GM23338 (cell line): ENCODE data around the gene KCNMA1. TPM values are rescaled to one million over a fixed set of nuclear protein-coding genes. Genes with fewer than 3 reads are reported as not detected.
A peak's percentile ranks its signal among the peaks of the same experiment; 100 is the strongest.

ENCODE experiments used
- ATAC-seq: fragments of 200-7000 bp; cut with Tn5 transposase; 3 replicates; pipeline ENCODE4 v1.9.1; 2020
- DNase-seq: peaks from one replicate; pipeline ENCODE4 v3.0.0-alpha.2; 2015; ENCODE audit warnings: low spot score
- H2AFZ ChIP-seq: fragments of 200-600 bp; sonication (generic); 2 replicates; pipeline ENCODE4 v1.8.0; 2016; ENCODE audit warnings: antibody characterized with exemption, mild to moderate bottlenecking, moderate library complexity
- H3F3A ChIP-seq: fragments of 200-600 bp; sonication (generic); replicated peaks from 2 replicates; pipeline ENCODE4 v1.8.0; 2017; ENCODE audit warnings: antibody characterized with exemption, mixed run types, low read depth
- H3K27ac ChIP-seq: fragments of 200-600 bp; sonication (generic); 2 replicates; pipeline ENCODE4 v1.6.1; 2016; ENCODE audit warnings: low read depth
- H3K27me3 ChIP-seq: fragments of 200-600 bp; sonication (generic); 2 replicates; pipeline ENCODE4 v1.8.0; 2016; ENCODE audit warnings: mild to moderate bottlenecking, mixed run types, moderate library complexity; ENCODE audit not compliant: insufficient read depth
- H3K36me3 ChIP-seq: fragments of 200-600 bp; sonication (generic); 2 replicates; pipeline ENCODE4 v1.8.0; 2016; ENCODE audit warnings: mild to moderate bottlenecking; ENCODE audit not compliant: insufficient read depth
- H3K4me1 ChIP-seq: fragments of 200-600 bp; sonication (generic); 2 replicates; pipeline ENCODE4 v1.8.0; 2016; ENCODE audit warnings: mild to moderate bottlenecking, moderate library complexity; ENCODE audit not compliant: insufficient read depth
- H3K4me2 ChIP-seq: fragments of 200-600 bp; sonication (generic); 2 replicates; pipeline ENCODE4 v1.7.1; 2017; ENCODE audit warnings: mixed run types
- H3K4me3 ChIP-seq: fragments of 200-600 bp; sonication (generic); 2 replicates; pipeline ENCODE4 v1.6.1; 2016; ENCODE audit warnings: mixed run types
- H3K79me2 ChIP-seq: fragments of 200-600 bp; sonication (generic); replicated peaks from 2 replicates; pipeline ENCODE4 v1.8.0; 2017; ENCODE audit warnings: mild to moderate bottlenecking; ENCODE audit not compliant: insufficient read depth
- H3K9me2 ChIP-seq: fragments of 200-600 bp; sonication (generic); 2 replicates; pipeline ENCODE4 v1.8.0; 2017; ENCODE audit not compliant: insufficient read depth
- H4K20me1 ChIP-seq: fragments of 200-600 bp; sonication (generic); replicated peaks from 2 replicates; pipeline ENCODE4 v1.8.0; 2017; ENCODE audit warnings: mild to moderate bottlenecking; ENCODE audit not compliant: insufficient read depth
- H3K27ac Mint-ChIP-seq: 2 replicates; pipeline ENCODE4 v1.8.0; 2020; ENCODE audit warnings: inconsistent platforms, mild to moderate bottlenecking, moderate library complexity, mixed read lengths
- H3K27me3 Mint-ChIP-seq: 3 replicates; pipeline ENCODE4 v1.8.0; 2022; ENCODE audit warnings: low read depth, mild to moderate bottlenecking, moderate library complexity, mixed read lengths, inconsistent platforms; ENCODE audit not compliant: insufficient read depth, poor library complexity
- H3K36me3 Mint-ChIP-seq: 3 replicates; pipeline ENCODE4 v1.8.0; 2021; ENCODE audit warnings: low read depth, mild to moderate bottlenecking, inconsistent platforms, moderate library complexity, mixed read lengths
- H3K4me1 Mint-ChIP-seq: 3 replicates; pipeline ENCODE4 v1.8.0; 2020; ENCODE audit warnings: mild to moderate bottlenecking, inconsistent platforms, mixed read lengths
- H3K4me3 Mint-ChIP-seq: 3 replicates; pipeline ENCODE4 v1.8.0; 2021; ENCODE audit warnings: moderate library complexity, mild to moderate bottlenecking, inconsistent platforms, mixed read lengths
- H3K9me3 Mint-ChIP-seq: 3 replicates; pipeline ENCODE4 v1.8.0; 2020; ENCODE audit warnings: moderate library complexity, mild to moderate bottlenecking, inconsistent platforms, mixed read lengths
- CREB1 ChIP-seq: fragments of 250-450 bp; sonication (Bioruptor Pico); IDR thresholded peaks from 2 replicates; pipeline ENCODE4 v1.5.0; 2020; ENCODE audit warnings: low read depth, mild to moderate bottlenecking, moderate library complexity
- CTCF ChIP-seq, 2 experiments: fragments of 200-600 bp in 1 of 2; sonication (generic) in 1 of 2; conservative IDR thresholded peaks; 2 replicates each; pipeline versions ENCODE4 v1.5.1 to v1.6.1; 2016 to 2017; ENCODE audit warnings: antibody characterized with exemption in 2 of 2, low read depth in 2 of 2, mild to moderate bottlenecking in 2 of 2, moderate library complexity in 1 of 2
- ETS1 ChIP-seq: IDR thresholded peaks from 2 replicates; pipeline ENCODE4 v1.6.1; 2016; ENCODE audit warnings: antibody characterized with exemption
- JUNB ChIP-seq: IDR thresholded peaks from one replicate; pipeline ENCODE4 v1.6.1; 2016; ENCODE audit warnings: antibody characterized with exemption; ENCODE audit not compliant: unreplicated experiment
- NANOG ChIP-seq: IDR thresholded peaks from 2 replicates; pipeline ENCODE4 v1.6.1; 2016; ENCODE audit warnings: antibody characterized with exemption, borderline replicate concordance
- POLR2AphosphoS5 ChIP-seq: IDR thresholded peaks from 2 replicates; pipeline ENCODE4 v1.6.1; 2016; ENCODE audit warnings: antibody characterized with exemption, low read depth
- ZNF331 ChIP-seq: fragments of 250-450 bp; sonication (Bioruptor Pico); IDR thresholded peaks from 2 replicates; pipeline ENCODE4 v1.5.0; 2020; ENCODE audit warnings: low read depth, mild to moderate bottlenecking, moderate library complexity
- polyA plus RNA-seq: library from polyadenylated mRNA; unstranded; fragments of >200 nt; fragmentation: Nextera tagmentation; extraction: Ambion mirVana; gene quantifications from 2 replicates; pipeline ENCODE4 v1.2.1, GENCODE V29; 2016
- total RNA-seq: library from RNA; depleted of rRNA; stranded (reverse); fragments of >200 nt; shearing (Covaris generic); gene quantifications from 2 replicates; pipeline ENCODE4 v1.2.3, GENCODE V29; 2014
- TF ChIP-seq, protein P1 (sequence below): fragments of 250-450 bp; sonication (Bioruptor Pico); IDR thresholded peaks from 2 replicates; pipeline ENCODE4 v1.5.0; 2020; ENCODE audit warnings: mild to moderate bottlenecking, moderate library complexity

The KCNMA1 gene
- total and polyA plus RNA-seq, 2 experiments from 2014 or later = 8.2 to 9.0 TPM

DNA sequence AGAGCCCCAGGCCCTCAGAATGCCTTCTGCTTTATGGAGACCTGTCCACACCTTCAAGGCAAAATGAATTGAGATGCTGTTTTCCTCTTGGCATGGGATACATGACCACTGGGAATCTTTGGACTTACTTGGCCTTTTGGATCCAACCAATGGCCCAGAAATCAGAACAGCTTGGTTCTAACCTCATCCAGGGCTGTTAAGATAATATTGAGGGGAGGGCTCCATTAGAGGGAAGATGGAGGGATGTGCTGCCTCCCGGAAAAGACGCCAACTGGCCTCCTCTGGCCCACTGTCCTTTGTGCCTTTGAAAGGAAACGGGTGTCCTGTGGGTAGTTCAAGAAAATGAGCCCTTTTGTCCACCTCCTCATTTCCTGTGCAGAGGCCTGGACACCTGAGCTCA, 530.9 kb downstream of the KCNMA1 start (continued):
- TF ChIP-seq CTCF (conservative IDR thresholded peaks at IDR 0.05; ENCODE audit: low read depth in 2 of 2) = no peak

GRCh38 chr10:77105761-77106221, 531.8 kb downstream of the KCNMA1 start:
- Histone ChIP-seq H4K20me1 (no peaks in the 10 kb centered on the region), H3K4me1 (peaks cover 25% of the 10 kb centered on the region), H3K36me3 (no peaks in the 10 kb centered on the region), H2AFZ (no peak overlapping the region), H3K27me3 (no peaks in the 10 kb centered on the region), H3K9me2 (no peaks in the 10 kb centered on the region; the same call in 1 of the 2 replicates), H3K4me2 (no peak overlapping the region), H3K79me2 (no peaks in the 10 kb centered on the region), H3F3A (0 out of 2 replicates have a peak, but pooled peaks cover 4% of the 10 kb centered on the region), H3K4me3 (no peak overlapping the region), H3K27ac (no peak overlapping the region)
- no peak overlapping the region for H3K27ac Mint-ChIP-seq
- no peaks in the 10 kb centered on the region; the same call in 2 of the 3 replicates for H3K9me3 Mint-ChIP-seq
- H3K27me3 Mint-ChIP-seq = peaks cover 2% of the 10 kb centered on the region
- no peak for ATAC-seq
- no peak for DNase-seq
- no peaks in the 10 kb centered on the region for H3K36me3 Mint-ChIP-seq
- TF ChIP-seq CTCF (conservative IDR thresholded peaks at IDR 0.05; ENCODE audit: low read depth in 2 of 2) (no peak), ZNF331 (CRISPR knock-in tag) (no peak), NANOG (no peak)
- peaks cover 31% of the 10 kb centered on the region for H3K4me1 Mint-ChIP-seq
- no peak overlapping the region for H3K4me3 Mint-ChIP-seq

- peak; percentile 75 for ATAC-seq
- Mint-ChIP-seq H3K27ac (no peak overlapping the region), H3K4me1 (peaks cover 22% of the 10 kb centered on the region), H3K9me3 (no peaks in the 10 kb centered on the region; the same call in 2 of the 3 replicates), H3K36me3 (no peaks in the 10 kb centered on the region), H3K27me3 (peaks cover 2% of the 10 kb centered on the region), H3K4me3 (no peak overlapping the region)
- Histone ChIP-seq H4K20me1 (no peaks in the 10 kb centered on the region), H3K27ac (no peak overlapping the region), H3K79me2 (no peaks in the 10 kb centered on the region), H3K4me2 (no peak overlapping the region), H3F3A (0 out of 2 replicates have a peak, but pooled peaks cover under 1% of the 10 kb centered on the region), H3K9me2 (peaks cover 3% of the 10 kb centered on the region; the same call in 1 of the 2 replicates), H3K27me3 (no peaks in the 10 kb centered on the region), H2AFZ (no peak overlapping the region), H3K36me3 (no peaks in the 10 kb centered on the region), H3K4me1 (peaks cover 15% of the 10 kb centered on the region), H3K4me3 (no peak overlapping the region)
- DNase-seq = no peak
- no peak for TF ChIP-seq NANOG
- TF ChIP-seq CREB1 (CRISPR knock-in tag) = no peak
- TF ChIP-seq, protein P1, sequence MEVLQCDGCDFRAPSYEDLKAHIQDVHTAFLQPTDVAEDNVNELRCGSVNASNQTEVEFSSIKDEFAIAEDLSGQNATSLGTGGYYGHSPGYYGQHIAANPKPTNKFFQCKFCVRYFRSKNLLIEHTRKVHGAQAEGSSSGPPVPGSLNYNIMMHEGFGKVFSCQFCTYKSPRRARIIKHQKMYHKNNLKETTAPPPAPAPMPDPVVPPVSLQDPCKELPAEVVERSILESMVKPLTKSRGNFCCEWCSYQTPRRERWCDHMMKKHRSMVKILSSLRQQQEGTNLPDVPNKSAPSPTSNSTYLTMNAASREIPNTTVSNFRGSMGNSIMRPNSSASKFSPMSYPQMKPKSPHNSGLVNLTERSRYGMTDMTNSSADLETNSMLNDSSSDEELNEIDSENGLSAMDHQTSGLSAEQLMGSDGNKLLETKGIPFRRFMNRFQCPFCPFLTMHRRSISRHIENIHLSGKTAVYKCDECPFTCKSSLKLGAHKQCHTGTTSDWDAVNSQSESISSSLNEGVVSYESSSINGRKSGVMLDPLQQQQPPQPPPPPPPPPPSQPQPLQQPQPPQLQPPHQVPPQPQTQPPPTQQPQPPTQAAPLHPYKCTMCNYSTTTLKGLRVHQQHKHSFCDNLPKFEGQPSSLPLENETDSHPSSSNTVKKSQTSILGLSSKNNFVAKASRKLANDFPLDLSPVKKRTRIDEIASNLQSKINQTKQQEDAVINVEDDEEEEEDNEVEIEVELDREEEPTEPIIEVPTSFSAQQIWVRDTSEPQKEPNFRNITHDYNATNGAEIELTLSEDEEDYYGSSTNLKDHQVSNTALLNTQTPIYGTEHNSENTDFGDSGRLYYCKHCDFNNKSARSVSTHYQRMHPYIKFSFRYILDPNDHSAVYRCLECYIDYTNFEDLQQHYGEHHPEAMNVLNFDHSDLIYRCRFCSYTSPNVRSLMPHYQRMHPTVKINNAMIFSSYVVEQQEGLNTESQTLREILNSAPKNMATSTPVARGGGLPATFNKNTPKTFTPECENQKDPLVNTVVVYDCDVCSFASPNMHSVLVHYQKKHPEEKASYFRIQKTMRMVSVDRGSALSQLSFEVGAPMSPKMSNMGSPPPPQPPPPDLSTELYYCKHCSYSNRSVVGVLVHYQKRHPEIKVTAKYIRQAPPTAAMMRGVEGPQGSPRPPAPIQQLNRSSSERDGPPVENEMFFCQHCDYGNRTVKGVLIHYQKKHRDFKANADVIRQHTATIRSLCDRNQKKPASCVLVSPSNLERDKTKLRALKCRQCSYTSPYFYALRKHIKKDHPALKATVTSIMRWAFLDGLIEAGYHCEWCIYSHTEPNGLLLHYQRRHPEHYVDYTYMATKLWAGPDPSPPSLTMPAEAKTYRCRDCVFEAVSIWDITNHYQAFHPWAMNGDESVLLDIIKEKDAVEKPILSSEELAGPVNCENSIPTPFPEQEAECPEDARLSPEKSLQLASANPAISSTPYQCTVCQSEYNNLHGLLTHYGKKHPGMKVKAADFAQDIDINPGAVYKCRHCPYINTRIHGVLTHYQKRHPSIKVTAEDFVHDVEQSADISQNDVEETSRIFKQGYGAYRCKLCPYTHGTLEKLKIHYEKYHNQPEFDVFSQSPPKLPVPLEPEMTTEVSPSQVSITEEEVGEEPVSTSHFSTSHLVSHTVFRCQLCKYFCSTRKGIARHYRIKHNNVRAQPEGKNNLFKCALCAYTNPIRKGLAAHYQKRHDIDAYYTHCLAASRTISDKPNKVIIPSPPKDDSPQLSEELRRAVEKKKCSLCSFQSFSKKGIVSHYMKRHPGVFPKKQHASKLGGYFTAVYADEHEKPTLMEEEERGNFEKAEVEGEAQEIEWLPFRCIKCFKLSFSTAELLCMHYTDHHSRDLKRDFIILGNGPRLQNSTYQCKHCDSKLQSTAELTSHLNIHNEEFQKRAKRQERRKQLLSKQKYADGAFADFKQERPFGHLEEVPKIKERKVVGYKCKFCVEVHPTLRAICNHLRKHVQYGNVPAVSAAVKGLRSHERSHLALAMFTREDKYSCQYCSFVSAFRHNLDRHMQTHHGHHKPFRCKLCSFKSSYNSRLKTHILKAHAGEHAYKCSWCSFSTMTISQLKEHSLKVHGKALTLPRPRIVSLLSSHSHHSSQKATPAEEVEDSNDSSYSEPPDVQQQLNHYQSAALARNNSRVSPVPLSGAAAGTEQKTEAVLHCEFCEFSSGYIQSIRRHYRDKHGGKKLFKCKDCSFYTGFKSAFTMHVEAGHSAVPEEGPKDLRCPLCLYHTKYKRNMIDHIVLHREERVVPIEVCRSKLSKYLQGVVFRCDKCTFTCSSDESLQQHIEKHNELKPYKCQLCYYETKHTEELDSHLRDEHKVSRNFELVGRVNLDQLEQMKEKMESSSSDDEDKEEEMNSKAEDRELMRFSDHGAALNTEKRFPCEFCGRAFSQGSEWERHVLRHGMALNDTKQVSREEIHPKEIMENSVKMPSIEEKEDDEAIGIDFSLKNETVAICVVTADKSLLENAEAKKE (CRISPR knock-in tag) = no peak
- TF ChIP-seq ETS1 = no peak
- TF ChIP-seq POLR2AphosphoS5 = no peak
- TF ChIP-seq JUNB = no peak
These were observed 533.1 kb downstream of the KCNMA1 start for GRCh38 chr10:77104459-77104980.
